ENCODE data around the gene ATP6V0C. TPM values are rescaled to one million over a fixed set of nuclear protein-coding genes. Genes with fewer than 3 reads are reported as not detected.

Gene ATP6V0C
- total RNA-seq, 1 experiment from 2014 or later = 212 TPM

DNA sequence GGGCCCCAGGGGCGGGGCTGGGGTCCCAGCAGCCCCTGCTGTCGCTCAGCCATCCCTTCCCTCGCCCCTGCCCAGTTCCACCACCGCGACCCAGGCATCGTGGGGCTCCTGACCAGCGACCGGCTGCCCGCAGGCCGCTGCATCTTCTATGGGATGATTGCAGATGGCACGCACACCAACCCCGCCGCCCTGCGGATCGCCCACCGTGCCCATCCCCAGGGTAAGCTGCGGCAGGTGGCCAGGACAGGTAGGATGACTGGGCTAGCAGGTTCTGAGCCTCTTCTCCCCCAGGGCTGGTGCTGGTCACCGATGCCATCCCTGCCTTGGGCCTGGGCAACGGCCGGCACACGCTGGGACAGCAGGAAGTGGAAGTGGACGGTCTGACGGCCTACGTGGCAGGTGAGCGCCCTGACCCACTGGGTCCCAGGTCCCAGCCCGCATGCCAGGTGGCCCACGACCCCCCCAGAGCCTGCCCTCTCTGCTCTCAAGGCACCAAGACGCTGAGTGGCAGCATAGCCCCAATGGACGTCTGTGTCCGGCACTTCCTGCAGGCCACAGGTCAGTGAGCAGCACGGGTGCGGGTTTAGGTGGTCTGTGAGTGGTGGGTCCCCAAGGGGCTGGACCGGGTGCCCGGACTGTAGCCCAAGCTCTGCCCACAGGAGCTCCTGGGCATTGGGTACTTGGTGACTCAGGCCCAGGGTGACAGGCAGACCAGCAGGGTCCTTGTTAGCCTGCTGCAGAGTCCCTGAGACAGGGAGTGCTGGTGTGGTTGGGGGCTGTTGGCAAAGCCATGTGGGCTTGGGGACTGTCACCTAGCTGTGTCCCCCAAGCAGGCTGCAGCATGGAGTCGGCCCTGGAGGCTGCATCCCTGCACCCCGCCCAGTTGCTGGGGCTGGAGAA lies 14.7 kb downstream of the ATP6V0C start:
- Mint-ChIP-seq H3K4me1 (peaks cover 9% of the 10 kb centered on the region), H3K4me3 (no peak overlapping the region), H3K27me3 (ENCODE audit: low read depth) (no peaks in the 10 kb centered on the region), H3K9me3 (no peaks in the 10 kb centered on the region), H3K27ac (no peak overlapping the region), H3K36me3 (peaks cover 8% of the 10 kb centered on the region)
- POLR2A ChIA-PET = no interaction called here
- CTCF ChIA-PET = interaction anchor here (1.1 kb wide), 2 partner anchors 17 to 27 kb away, joined by 3 to 4 read pairs; no protein-coding TSS in a partner anchor
- ATAC-seq (no peak), DNase-seq (ENCODE audit: low spot score) (no peak)
- no peak for TF ChIP-seq TEAD1 (CRISPR knock-in tag; IDR thresholded peaks at IDR 0.05)
- no peak for TF ChIP-seq ZNF281 (CRISPR knock-in tag; IDR thresholded peaks at IDR 0.05)
- TF ChIP-seq ETV6 (CRISPR knock-in tag; IDR thresholded peaks at IDR 0.05) = no peak
- TF ChIP-seq FOXJ3 (CRISPR knock-in tag; IDR thresholded peaks at IDR 0.05; ENCODE audit: borderline replicate concordance) = no peak
- no peak for TF ChIP-seq ZNF425 (CRISPR knock-in tag; conservative IDR thresholded peaks at IDR 0.05)
- no peak for TF ChIP-seq ARID4B (CRISPR knock-in tag; IDR thresholded peaks at IDR 0.05; ENCODE audit: borderline replicate concordance)
- TF ChIP-seq USF2 (CRISPR knock-in tag; IDR thresholded peaks at IDR 0.05) = no peak
- TF ChIP-seq, protein P1, sequence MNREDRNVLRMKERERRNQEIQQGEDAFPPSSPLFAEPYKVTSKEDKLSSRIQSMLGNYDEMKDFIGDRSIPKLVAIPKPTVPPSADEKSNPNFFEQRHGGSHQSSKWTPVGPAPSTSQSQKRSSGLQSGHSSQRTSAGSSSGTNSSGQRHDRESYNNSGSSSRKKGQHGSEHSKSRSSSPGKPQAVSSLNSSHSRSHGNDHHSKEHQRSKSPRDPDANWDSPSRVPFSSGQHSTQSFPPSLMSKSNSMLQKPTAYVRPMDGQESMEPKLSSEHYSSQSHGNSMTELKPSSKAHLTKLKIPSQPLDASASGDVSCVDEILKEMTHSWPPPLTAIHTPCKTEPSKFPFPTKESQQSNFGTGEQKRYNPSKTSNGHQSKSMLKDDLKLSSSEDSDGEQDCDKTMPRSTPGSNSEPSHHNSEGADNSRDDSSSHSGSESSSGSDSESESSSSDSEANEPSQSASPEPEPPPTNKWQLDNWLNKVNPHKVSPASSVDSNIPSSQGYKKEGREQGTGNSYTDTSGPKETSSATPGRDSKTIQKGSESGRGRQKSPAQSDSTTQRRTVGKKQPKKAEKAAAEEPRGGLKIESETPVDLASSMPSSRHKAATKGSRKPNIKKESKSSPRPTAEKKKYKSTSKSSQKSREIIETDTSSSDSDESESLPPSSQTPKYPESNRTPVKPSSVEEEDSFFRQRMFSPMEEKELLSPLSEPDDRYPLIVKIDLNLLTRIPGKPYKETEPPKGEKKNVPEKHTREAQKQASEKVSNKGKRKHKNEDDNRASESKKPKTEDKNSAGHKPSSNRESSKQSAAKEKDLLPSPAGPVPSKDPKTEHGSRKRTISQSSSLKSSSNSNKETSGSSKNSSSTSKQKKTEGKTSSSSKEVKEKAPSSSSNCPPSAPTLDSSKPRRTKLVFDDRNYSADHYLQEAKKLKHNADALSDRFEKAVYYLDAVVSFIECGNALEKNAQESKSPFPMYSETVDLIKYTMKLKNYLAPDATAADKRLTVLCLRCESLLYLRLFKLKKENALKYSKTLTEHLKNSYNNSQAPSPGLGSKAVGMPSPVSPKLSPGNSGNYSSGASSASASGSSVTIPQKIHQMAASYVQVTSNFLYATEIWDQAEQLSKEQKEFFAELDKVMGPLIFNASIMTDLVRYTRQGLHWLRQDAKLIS (CRISPR knock-in tag; IDR thresholded peaks at IDR 0.05; ENCODE audit: borderline replicate concordance) = no peak
- no peak for TF ChIP-seq SMAD4 (CRISPR knock-in tag; IDR thresholded peaks at IDR 0.05)
- TF ChIP-seq ESRRA (CRISPR knock-in tag; IDR thresholded peaks at IDR 0.05; ENCODE audit: borderline replicate concordance) = no peak
- TF ChIP-seq, protein P2, sequence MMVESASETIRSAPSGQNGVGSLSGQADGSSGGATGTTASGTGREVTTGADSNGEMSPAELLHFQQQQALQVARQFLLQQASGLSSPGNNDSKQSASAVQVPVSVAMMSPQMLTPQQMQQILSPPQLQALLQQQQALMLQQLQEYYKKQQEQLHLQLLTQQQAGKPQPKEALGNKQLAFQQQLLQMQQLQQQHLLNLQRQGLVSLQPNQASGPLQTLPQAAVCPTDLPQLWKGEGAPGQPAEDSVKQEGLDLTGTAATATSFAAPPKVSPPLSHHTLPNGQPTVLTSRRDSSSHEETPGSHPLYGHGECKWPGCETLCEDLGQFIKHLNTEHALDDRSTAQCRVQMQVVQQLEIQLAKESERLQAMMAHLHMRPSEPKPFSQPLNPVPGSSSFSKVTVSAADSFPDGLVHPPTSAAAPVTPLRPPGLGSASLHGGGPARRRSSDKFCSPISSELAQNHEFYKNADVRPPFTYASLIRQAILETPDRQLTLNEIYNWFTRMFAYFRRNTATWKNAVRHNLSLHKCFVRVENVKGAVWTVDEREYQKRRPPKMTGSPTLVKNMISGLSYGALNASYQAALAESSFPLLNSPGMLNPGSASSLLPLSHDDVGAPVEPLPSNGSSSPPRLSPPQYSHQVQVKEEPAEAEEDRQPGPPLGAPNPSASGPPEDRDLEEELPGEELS (CRISPR knock-in tag; IDR thresholded peaks at IDR 0.05) = no peak
- TF ChIP-seq HMGA2 (CRISPR knock-in tag; IDR thresholded peaks at IDR 0.05) = no peak
- TF ChIP-seq JUN (CRISPR knock-in tag; IDR thresholded peaks at IDR 0.05) = no peak
- no peak for TF ChIP-seq GTF2I (CRISPR knock-in tag; conservative IDR thresholded peaks at IDR 0.05)
- TF ChIP-seq, protein P3, sequence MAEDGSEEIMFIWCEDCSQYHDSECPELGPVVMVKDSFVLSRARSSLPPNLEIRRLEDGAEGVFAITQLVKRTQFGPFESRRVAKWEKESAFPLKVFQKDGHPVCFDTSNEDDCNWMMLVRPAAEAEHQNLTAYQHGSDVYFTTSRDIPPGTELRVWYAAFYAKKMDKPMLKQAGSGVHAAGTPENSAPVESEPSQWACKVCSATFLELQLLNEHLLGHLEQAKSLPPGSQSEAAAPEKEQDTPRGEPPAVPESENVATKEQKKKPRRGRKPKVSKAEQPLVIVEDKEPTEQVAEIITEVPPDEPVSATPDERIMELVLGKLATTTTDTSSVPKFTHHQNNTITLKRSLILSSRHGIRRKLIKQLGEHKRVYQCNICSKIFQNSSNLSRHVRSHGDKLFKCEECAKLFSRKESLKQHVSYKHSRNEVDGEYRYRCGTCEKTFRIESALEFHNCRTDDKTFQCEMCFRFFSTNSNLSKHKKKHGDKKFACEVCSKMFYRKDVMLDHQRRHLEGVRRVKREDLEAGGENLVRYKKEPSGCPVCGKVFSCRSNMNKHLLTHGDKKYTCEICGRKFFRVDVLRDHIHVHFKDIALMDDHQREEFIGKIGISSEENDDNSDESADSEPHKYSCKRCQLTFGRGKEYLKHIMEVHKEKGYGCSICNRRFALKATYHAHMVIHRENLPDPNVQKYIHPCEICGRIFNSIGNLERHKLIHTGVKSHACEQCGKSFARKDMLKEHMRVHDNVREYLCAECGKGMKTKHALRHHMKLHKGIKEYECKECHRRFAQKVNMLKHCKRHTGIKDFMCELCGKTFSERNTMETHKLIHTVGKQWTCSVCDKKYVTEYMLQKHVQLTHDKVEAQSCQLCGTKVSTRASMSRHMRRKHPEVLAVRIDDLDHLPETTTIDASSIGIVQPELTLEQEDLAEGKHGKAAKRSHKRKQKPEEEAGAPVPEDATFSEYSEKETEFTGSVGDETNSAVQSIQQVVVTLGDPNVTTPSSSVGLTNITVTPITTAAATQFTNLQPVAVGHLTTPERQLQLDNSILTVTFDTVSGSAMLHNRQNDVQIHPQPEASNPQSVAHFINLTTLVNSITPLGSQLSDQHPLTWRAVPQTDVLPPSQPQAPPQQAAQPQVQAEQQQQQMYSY (CRISPR knock-in tag; IDR thresholded peaks at IDR 0.05) = no peak
- no peak for TF ChIP-seq CREM (CRISPR knock-in tag; IDR thresholded peaks at IDR 0.05)
